Esophagus squamous epithelium (tissue), 5 donors: Measurements from ENCODE around the gene ATP6AP1. TPM values are rescaled to one million over a fixed set of nuclear protein-coding genes. Genes with fewer than 3 reads are reported as not detected.
A peak's percentile ranks its signal among the peaks of the same experiment; 100 is the strongest.

Experiments
- DNase-seq: peaks from one replicate; lab custom pipeline; 2025; lab: John Stamatoyannopoulos, UW
- H3K27ac ChIP-seq, 4 donors: fragments of 200-600 bp; sonication (generic); one replicate each; pipeline ENCODE4 v1.5.1; 2016 to 2019; ENCODE audit warnings: mild to moderate bottlenecking in 1 of 4
- H3K27me3 ChIP-seq, 4 donors: fragments of 200-600 bp; sonication (generic); 1 replicate in 3 of 4; 2 replicates in 1 of 4; pipeline versions ENCODE4 v1.5.1 to v1.6.0; 2017 to 2021; ENCODE audit warnings: antibody characterized with exemption in 1 of 4
- H3K36me3 ChIP-seq, 3 donors: fragments of 200-600 bp; sonication (generic); one replicate each; pipeline ENCODE4 v1.5.1; 2016 to 2019
- H3K4me1 ChIP-seq, 3 donors: fragments of 200-600 bp; sonication (generic); one replicate each; pipeline ENCODE4 v1.5.1; 2017 to 2019
- H3K4me3 ChIP-seq, 4 donors: fragments of 200-600 bp; sonication (generic); 1 replicate in 3 of 4; 2 replicates in 1 of 4; pipeline ENCODE4 v1.5.1; 2016 to 2019; ENCODE audit warnings: mild to moderate bottlenecking in 2 of 4, moderate library complexity in 1 of 4
- H3K9me3 ChIP-seq, 3 donors: fragments of 200-600 bp; sonication (generic); one replicate each; pipeline ENCODE4 v1.5.1; 2016 to 2019
- POLR2A ChIP-seq, 4 donors: fragments of 450-650 bp; IDR thresholded peaks; one replicate each; pipeline ENCODE4 v1.6.1; 2017; ENCODE audit warnings: antibody characterized with exemption in 4 of 4, mild to moderate bottlenecking in 4 of 4, moderate library complexity in 3 of 4
- WGBS, 2 donors: methylation state at CpG; one replicate each; pipeline ENCODE4 v1.1.5; 2018; 5-methylcytosine and 5-hydroxymethylcytosine counted together
- intact Hi-C: fragments of 100-400 bp; cut with DNase I; formaldehyde crosslinking; loops from one replicate; pipeline ENCODE4 v1.15.0; 2022
- total RNA-seq, 4 donors: library from RNA; depleted of rRNA; stranded (reverse); fragments of >200 nt; gene quantifications; one replicate each; pipeline ENCODE4 v1.1.0, GENCODE V29; 2016
- TF ChIP-seq, protein P1 (sequence below), 6 experiments: fragments of 450-650 bp in 4 of 6; fragments of 200-600 bp in 2 of 6; sonication (generic) in 2 of 6; IDR thresholded peaks; one replicate each; pipeline ENCODE4 v1.5.1; 2016 to 2019; ENCODE audit warnings: antibody characterized with exemption in 6 of 6, mild to moderate bottlenecking in 4 of 6, moderate library complexity in 4 of 6
- donor health status: DM: yes; HTN: yes; CAD: no.

ATP6AP1 gene
- total RNA-seq, 4 donors from 2014 or later: 28.5 to 83.8 (median 37.2) TPM

DNA sequence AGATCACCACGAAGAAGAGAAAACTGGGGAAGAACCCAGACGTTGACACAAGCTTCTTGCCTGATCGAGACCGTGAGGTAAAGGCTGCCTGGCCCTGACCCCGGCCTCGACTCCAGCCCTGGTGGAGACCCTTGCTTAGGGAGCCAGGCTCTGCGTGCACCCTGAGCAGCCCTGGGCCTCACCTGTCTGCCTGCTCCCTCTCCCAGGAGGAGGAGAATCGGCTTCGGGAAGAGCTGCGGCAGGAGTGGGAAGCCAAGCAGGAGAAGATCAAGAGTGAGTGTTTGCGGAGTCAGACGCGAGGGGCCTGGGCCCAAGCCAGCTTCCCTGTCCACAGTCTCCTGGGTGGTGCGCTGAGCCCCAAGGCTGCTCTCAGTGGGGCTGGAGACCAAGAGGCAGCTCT is 20.0 kb downstream of the ATP6AP1 start:
- Histone ChIP-seq H3K4me1 (peaks cover 0 to 18% (median 8%) of the 10 kb centered on the region in 3 donors), H3K9me3 (no peaks in the 10 kb centered on the region), H3K27ac (no peak overlapping the region), H3K4me3 (no peak overlapping the region), H3K27me3 (no peaks in the 10 kb centered on the region), H3K36me3 (peaks cover 0 to 47% (median 0%) of the 10 kb centered on the region in 3 donors)
- no peak for DNase-seq
- TF ChIP-seq POLR2A (IDR thresholded peaks at IDR 0.05): no peak
- TF ChIP-seq, protein P1, sequence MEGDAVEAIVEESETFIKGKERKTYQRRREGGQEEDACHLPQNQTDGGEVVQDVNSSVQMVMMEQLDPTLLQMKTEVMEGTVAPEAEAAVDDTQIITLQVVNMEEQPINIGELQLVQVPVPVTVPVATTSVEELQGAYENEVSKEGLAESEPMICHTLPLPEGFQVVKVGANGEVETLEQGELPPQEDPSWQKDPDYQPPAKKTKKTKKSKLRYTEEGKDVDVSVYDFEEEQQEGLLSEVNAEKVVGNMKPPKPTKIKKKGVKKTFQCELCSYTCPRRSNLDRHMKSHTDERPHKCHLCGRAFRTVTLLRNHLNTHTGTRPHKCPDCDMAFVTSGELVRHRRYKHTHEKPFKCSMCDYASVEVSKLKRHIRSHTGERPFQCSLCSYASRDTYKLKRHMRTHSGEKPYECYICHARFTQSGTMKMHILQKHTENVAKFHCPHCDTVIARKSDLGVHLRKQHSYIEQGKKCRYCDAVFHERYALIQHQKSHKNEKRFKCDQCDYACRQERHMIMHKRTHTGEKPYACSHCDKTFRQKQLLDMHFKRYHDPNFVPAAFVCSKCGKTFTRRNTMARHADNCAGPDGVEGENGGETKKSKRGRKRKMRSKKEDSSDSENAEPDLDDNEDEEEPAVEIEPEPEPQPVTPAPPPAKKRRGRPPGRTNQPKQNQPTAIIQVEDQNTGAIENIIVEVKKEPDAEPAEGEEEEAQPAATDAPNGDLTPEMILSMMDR (IDR thresholded peaks at IDR 0.05): no peak
- intact Hi-C loops: no loop called here
- WGBS, 2 donors: 95% methylated on average over 7 of the region's 14 CpGs; no CpG with 5 or more reads in 1 of the 2 donors

DNA sequence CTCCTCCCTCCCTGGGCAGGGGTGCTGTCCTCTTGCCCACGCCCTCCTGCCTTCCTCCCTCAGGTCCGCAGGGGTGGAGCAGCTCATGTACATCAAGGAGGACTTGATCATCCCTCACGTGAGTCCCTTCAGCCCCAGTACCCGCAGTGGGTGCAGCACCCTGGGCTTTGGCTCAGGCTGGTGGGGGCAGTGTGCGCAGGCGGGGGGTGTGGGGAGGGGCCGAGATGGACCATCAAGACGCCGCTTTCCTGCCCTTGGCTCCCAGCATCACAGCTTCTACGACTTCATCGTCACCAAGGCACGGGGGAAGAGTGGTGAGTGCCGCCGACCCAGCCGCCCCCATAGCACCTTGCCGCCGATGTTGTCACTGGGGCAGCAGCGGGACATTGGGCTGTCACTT is 21.1 kb downstream of the ATP6AP1 start:
- Histone ChIP-seq H3K27me3 (no peaks in the 10 kb centered on the region), H3K4me3 (no peak overlapping the region), H3K4me1 (peaks cover 0 to 12% (median 6%) of the 10 kb centered on the region in 3 donors), H3K27ac (no peak overlapping the region), H3K36me3 (peaks cover 0 to 47% (median 0%) of the 10 kb centered on the region in 3 donors), H3K9me3 (no peaks in the 10 kb centered on the region)
- WGBS, 2 donors: 95% methylated on average over 9 of the region's 18 CpGs; no CpG with 5 or more reads in 1 of the 2 donors
- TF ChIP-seq, protein P1 (IDR thresholded peaks at IDR 0.05): no peak
- DNase-seq: no peak
- intact Hi-C loops: no loop called here

DNA sequence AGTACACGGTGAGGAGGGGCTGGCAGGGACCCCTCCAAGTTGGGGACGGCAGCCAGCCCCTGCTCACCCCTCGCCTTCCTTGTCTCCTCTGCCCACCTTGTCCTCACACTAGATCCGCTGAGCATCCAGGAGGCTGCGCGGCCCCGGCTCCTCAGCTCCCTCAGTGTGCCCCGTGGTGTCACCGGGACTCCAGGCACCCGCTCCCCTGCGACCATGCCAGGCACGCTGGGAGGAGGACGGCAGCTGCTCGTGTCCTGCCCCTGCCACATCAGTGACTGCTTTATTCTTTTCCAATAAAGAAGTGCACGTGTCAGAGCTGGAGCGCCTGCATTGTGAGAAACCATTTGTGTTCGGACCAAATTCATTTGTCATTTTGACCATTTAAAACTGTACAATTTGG is 21.8 kb downstream of the ATP6AP1 start:
- WGBS, 2 donors: 84% methylated on average over 17 of the region's 17 CpGs; no CpG with 5 or more reads in 1 of the 2 donors
- TF ChIP-seq POLR2A (IDR thresholded peaks at IDR 0.05): no peak
- TF ChIP-seq, protein P1 (IDR thresholded peaks at IDR 0.05): no peak
- Histone ChIP-seq H3K27ac (no peak overlapping the region), H3K27me3 (no peaks in the 10 kb centered on the region), H3K4me1 (peaks cover 0 to 5% (median 0%) of the 10 kb centered on the region in 3 donors), H3K4me3 (no peak overlapping the region), H3K9me3 (no peaks in the 10 kb centered on the region), H3K36me3 (peaks cover 0 to 47% (median 0%) of the 10 kb centered on the region in 3 donors)
- intact Hi-C loops: no loop called here
- no peak for DNase-seq

DNA sequence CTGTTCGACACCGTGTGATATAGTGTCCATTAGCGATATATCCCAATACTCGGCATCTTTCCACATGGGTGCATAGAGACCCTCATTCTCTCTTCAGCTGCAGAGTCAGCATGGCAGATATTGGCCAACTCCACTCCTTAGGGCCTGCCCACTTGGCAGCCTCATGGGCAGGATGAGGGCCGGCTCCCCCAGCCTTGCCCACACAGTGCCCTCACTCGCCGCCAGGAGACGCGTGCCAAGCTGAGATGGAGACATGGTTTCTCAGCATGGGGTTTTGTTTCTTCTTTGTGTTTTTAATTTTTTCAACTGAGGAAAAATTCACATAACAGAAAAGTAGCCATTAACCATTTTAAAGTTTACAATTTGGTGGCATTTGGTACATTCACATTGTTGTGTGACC is 24.3 kb downstream of the ATP6AP1 start:
- H3K4me3 ChIP-seq: no peak overlapping the region
- 80 to 97% methylated on average over 2 to 4 of the region's 9 CpGs for WGBS, 2 donors
- H3K27me3 ChIP-seq: no peaks in the 10 kb centered on the region
- no peak overlapping the region for H3K27ac ChIP-seq
- TF ChIP-seq, protein P1 (IDR thresholded peaks at IDR 0.05): no peak
- no peak for TF ChIP-seq POLR2A (IDR thresholded peaks at IDR 0.05)
- no peaks in the 10 kb centered on the region for H3K9me3 ChIP-seq
- intact Hi-C loops: no loop called here
- DNase-seq: no peak
- H3K36me3 ChIP-seq: peaks cover 0 to 36% (median 0%) of the 10 kb centered on the region in 3 donors
- H3K4me1 ChIP-seq: peaks cover 0 to 5% (median 0%) of the 10 kb centered on the region in 3 donors

DNA sequence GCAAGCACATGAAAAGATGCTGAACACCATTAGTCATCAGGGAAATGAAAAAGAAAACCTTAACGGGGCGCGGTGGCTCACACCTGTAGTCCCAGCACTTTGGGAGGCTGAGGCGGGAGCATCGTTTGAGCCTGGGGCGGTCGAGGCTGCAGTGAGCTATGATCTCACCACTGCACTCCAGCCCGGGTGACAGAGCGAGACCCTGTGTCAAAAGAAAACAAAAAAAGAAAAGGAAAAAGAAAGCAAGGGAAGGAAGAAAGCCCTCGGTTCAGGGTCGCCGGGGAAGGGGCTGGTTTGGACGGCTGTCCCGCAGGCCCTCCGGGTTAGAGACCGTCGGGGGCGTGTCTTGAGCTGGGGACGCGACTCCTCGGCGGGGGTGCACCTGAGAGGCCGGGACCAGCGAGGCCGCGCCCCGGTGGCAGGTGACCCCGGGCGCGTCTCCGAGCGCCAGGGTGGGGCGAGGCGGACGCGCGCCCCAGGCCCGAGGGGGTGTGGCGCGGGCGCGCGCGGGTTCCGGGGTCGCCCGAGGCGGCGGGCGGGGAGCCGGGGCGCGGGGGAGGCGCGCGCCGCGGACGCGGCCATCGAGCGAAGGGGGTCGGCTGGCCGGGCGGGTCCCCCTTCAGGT is 29.1 kb downstream of the ATP6AP1 start:
- intact Hi-C loops: no loop called here
- DNase-seq: no peak
- Histone ChIP-seq H3K27ac (peak overlapping the region; percentile 38 to 85 (median 80)), H3K27me3 (no peaks in the 10 kb centered on the region), H3K9me3 (no peaks in the 10 kb centered on the region), H3K4me1 (peaks cover 5 to 31% (median 7%) of the 10 kb centered on the region in 3 donors), H3K4me3 (peak overlapping the region; percentile 48 to 74 (median 56)), H3K36me3 (no peaks in the 10 kb centered on the region)
- TF ChIP-seq, protein P1 (IDR thresholded peaks at IDR 0.05): no peak
- no peak for TF ChIP-seq POLR2A (IDR thresholded peaks at IDR 0.05)
- 0 to 47% methylated on average over 1 to 15 of the region's 65 CpGs for WGBS, 2 donors
